H9 (cell line): ENCODE data around the gene CD84. TPM values are rescaled to one million over a fixed set of nuclear protein-coding genes. Genes with fewer than 3 reads are reported as not detected.

ENCODE experiments used
- DNase-seq: peaks from one replicate; pipeline ENCODE4 v3.0.0-alpha.2; 2017
- H2AFZ ChIP-seq: one replicate; pipeline ENCODE4 v1.6.1; 2013; ENCODE audit warnings: mild to moderate bottlenecking, low read length, control low read depth, moderate library complexity
- H2AK5ac ChIP-seq: 2 replicates; pipeline ENCODE4 v1.6.1; 2013; ENCODE audit warnings: low read length, control low read depth, mixed read lengths; ENCODE audit not compliant: insufficient read length
- H2BK120ac ChIP-seq: one replicate; pipeline ENCODE4 v1.6.1; 2013; ENCODE audit warnings: low read depth, mild to moderate bottlenecking, low read length, control low read depth, inconsistent platforms; ENCODE audit not compliant: poor library complexity, severe bottlenecking
- H2BK12ac ChIP-seq: 2 replicates; pipeline ENCODE4 v1.6.1; 2013; ENCODE audit warnings: low read length, control low read depth, mixed read lengths, low read depth; ENCODE audit not compliant: insufficient read length
- H2BK15ac ChIP-seq: 2 replicates; pipeline ENCODE4 v1.6.1; 2013; ENCODE audit warnings: low read depth, low read length, control low read depth
- H2BK20ac ChIP-seq: one replicate; pipeline ENCODE4 v1.6.1; 2013; ENCODE audit warnings: low read depth, mild to moderate bottlenecking, low read length, control low read depth, inconsistent platforms; ENCODE audit not compliant: poor library complexity, severe bottlenecking
- H2BK5ac ChIP-seq: 2 replicates; pipeline ENCODE4 v1.6.1; 2013; ENCODE audit warnings: low read length, control low read depth, mixed read lengths; ENCODE audit not compliant: insufficient read length
- H3K14ac ChIP-seq: 2 replicates; pipeline ENCODE4 v1.6.1; 2013; ENCODE audit warnings: low read length, control low read depth; ENCODE audit not compliant: insufficient read depth
- H3K18ac ChIP-seq: 2 replicates; pipeline ENCODE4 v1.6.1; 2013; ENCODE audit warnings: low read depth, mild to moderate bottlenecking, mixed read lengths, low read length, control low read depth; ENCODE audit not compliant: insufficient read length
- H3K23ac ChIP-seq: 2 replicates; pipeline ENCODE4 v1.6.1; 2013; ENCODE audit warnings: low read length, control low read depth, mixed read lengths, low read depth; ENCODE audit not compliant: insufficient read length
- H3K23me2 ChIP-seq: 2 replicates; pipeline ENCODE4 v1.6.1; 2013; ENCODE audit warnings: low read depth, mild to moderate bottlenecking, mixed read lengths, low read length, control low read depth; ENCODE audit not compliant: insufficient read length, poor library complexity, severe bottlenecking
- H3K27ac ChIP-seq: 2 replicates; pipeline ENCODE4 v1.5.1; 2013; ENCODE audit warnings: low read length, control low read depth, mixed read lengths, low read depth; ENCODE audit not compliant: insufficient read length
- H3K27me3 ChIP-seq: 2 replicates; pipeline ENCODE4 v1.6.1; 2013; ENCODE audit warnings: low read length, control low read depth, inconsistent platforms; ENCODE audit not compliant: insufficient read depth
- H3K4ac ChIP-seq: 2 replicates; pipeline ENCODE4 v1.6.1; 2013; ENCODE audit warnings: low read depth, mild to moderate bottlenecking, control low read depth, inconsistent platforms, low read length, moderate library complexity
- H3K4me1 ChIP-seq: 2 replicates; pipeline ENCODE4 v1.6.1; 2013; ENCODE audit warnings: low read length, control low read depth, inconsistent platforms; ENCODE audit not compliant: insufficient read depth
- H3K4me2 ChIP-seq: 2 replicates; pipeline ENCODE4 v1.6.1; 2013; ENCODE audit warnings: low read length, control low read depth, mixed read lengths; ENCODE audit not compliant: insufficient read length, insufficient read depth
- H3K56ac ChIP-seq: 2 replicates; pipeline ENCODE4 v1.6.1; 2013; ENCODE audit warnings: low read depth, mild to moderate bottlenecking, mixed read lengths, low read length, control low read depth; ENCODE audit not compliant: insufficient read length
- H3K79me1 ChIP-seq: 2 replicates; pipeline ENCODE4 v1.6.1; 2013; ENCODE audit warnings: low read depth, mild to moderate bottlenecking, moderate library complexity, low read length, control low read depth, inconsistent platforms; ENCODE audit not compliant: insufficient read depth, poor library complexity, severe bottlenecking
- H3K79me2 ChIP-seq: 2 replicates; pipeline ENCODE4 v1.6.1; 2013; ENCODE audit warnings: low read length, control low read depth, inconsistent platforms; ENCODE audit not compliant: insufficient read depth
- H3K9ac ChIP-seq: 2 replicates; pipeline ENCODE4 v1.6.1; 2013; ENCODE audit warnings: low read length, control low read depth, mixed read lengths; ENCODE audit not compliant: insufficient read length; ENCODE audit errors: extremely low read depth
- H3K9me3 ChIP-seq: one replicate; pipeline ENCODE4 v1.6.1; 2013; ENCODE audit warnings: low read depth, low read length, inconsistent platforms; ENCODE audit not compliant: control insufficient read depth
- H3T11ph ChIP-seq: one replicate; pipeline ENCODE4 v1.6.1; 2013; ENCODE audit warnings: mild to moderate bottlenecking, low read length, control low read depth, inconsistent platforms
- H4K20me1 ChIP-seq: one replicate; pipeline ENCODE4 v1.6.1; 2013; ENCODE audit not compliant: control insufficient read depth, insufficient read length, insufficient read depth
- H4K5ac ChIP-seq: 2 replicates; pipeline ENCODE4 v1.6.1; 2013; ENCODE audit warnings: low read depth, mild to moderate bottlenecking, mixed read lengths, low read length, control low read depth; ENCODE audit not compliant: insufficient read length
- H4K8ac ChIP-seq: replicated peaks from 2 replicates; pipeline ENCODE4 v1.6.1; 2013; ENCODE audit warnings: low read length, control low read depth, mixed read lengths, low read depth; ENCODE audit not compliant: insufficient read length
- H4K91ac ChIP-seq: 2 replicates; pipeline ENCODE4 v1.6.1; 2013; ENCODE audit warnings: low read depth, mild to moderate bottlenecking, moderate library complexity, mixed read lengths, low read length, control low read depth; ENCODE audit not compliant: insufficient read length
- H3K27ac Mint-ChIP-seq, 3 experiments: 2 replicates in 2 of 3; 3 replicates in 1 of 3; pipeline ENCODE4 v1.8.0; 2020 to 2021; ENCODE audit warnings: mixed read lengths in 3 of 3, mild to moderate bottlenecking in 1 of 3, moderate library complexity in 1 of 3
- H3K27me3 Mint-ChIP-seq: 2 replicates; pipeline ENCODE4 v1.8.0; 2021; ENCODE audit warnings: low read depth, mild to moderate bottlenecking, moderate library complexity, mixed read lengths
- H3K36me3 Mint-ChIP-seq, 3 experiments: 2 replicates in 2 of 3; 3 replicates in 1 of 3; pipeline ENCODE4 v1.8.0; 2020 to 2021; ENCODE audit warnings: low read depth in 3 of 3, mixed read lengths in 3 of 3; ENCODE audit not compliant: insufficient read depth in 1 of 3
- H3K4me1 Mint-ChIP-seq, 2 experiments: 2 replicates each; pipeline ENCODE4 v1.8.0; 2020; ENCODE audit warnings: mixed read lengths in 2 of 2
- H3K4me3 Mint-ChIP-seq, 2 experiments: 2 replicates in 1 of 2; 3 replicates in 1 of 2; pipeline ENCODE4 v1.8.0; 2020 to 2021; ENCODE audit warnings: mild to moderate bottlenecking in 2 of 2, mixed read lengths in 2 of 2, moderate library complexity in 1 of 2
- H3K9me3 Mint-ChIP-seq, 2 experiments: 2 replicates in 1 of 2; 3 replicates in 1 of 2; pipeline ENCODE4 v1.8.0; 2020; ENCODE audit warnings: mild to moderate bottlenecking in 2 of 2, mixed read lengths in 2 of 2, moderate library complexity in 1 of 2
- CTCF ChIP-seq: fragments of 200-600 bp; sonication (generic); conservative IDR thresholded peaks from 3 replicates; pipeline ENCODE4 v1.8.0; 2021; ENCODE audit warnings: antibody characterized with exemption, mild to moderate bottlenecking
- WGBS: extraction: QIAGEN DNeasy Blood & Tissue Kit; methylation state at CpG from one replicate; pipeline ENCODE4 v1.1.7; 2013; ENCODE audit warnings: missing lambda C conversion rate, low lambda C conversion rate, mixed read lengths; ENCODE audit not compliant: insufficient read length; ENCODE audit errors: extremely low coverage; 5-methylcytosine and 5-hydroxymethylcytosine counted together
- total RNA-seq: library from RNA; stranded (reverse); gene quantifications from 2 replicates; pipeline ENCODE4 v1.2.1, GENCODE V29; 2021

The CD84 gene
- total RNA-seq, 1 experiment from 2014 or later, result not detected

DNA sequence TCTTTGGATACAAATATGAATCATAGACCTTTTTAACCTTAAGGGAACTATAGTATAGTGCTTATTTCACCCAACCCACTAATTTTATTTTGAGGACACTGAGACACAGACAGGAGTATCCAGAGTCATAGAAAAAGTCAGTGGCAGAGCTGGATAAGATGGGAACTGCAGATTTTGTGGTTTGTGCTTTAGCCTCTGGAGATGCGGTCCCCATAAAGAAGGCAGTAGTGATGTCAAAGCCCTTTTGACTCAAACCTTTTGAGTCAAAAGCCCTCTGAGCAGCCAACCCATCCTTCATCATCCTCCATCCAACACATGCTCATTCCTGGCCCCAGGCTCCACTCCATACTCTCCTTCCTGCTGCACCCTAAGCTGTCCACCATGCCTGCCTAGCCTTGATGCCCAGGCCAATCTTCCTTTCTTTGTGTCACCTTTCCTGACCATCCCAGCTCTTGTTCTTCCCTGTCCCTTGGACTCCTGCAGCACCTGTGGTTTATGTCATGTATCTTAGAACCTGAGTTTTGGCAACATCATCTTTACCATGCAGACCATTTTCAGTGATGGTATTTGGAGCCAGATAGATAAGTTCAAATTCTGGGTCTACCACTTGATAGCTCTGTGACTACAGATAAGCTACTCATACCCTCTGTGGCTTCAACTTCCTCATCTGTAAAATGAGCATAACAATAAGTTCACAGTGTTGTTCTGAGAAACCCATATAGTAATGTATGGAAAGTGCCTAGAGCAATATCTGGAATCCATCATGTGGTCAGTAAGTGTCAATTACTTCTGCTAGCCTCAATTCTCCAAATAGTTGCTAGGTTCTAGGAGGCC is 47.4 kb upstream of the CD84 start:
- Histone ChIP-seq H3K79me1 (no peaks in the 10 kb centered on the region), H4K5ac (no peak overlapping the region), H3K9ac (no peak overlapping the region), H3K9me3 (no peaks in the 10 kb centered on the region), H4K91ac (no peak overlapping the region), H4K8ac (no peak overlapping the region), H3T11ph (no peak overlapping the region), H2BK5ac (no peak overlapping the region), H3K23me2 (no peaks in the 10 kb centered on the region), H2AFZ (no peak overlapping the region), H2BK12ac (no peak overlapping the region), H3K4me1 (no peaks in the 10 kb centered on the region), H2BK20ac (no peak overlapping the region), H3K14ac (no peak overlapping the region), H3K56ac (no peak overlapping the region), H3K18ac (no peak overlapping the region), H2BK120ac (no peak overlapping the region), H2BK15ac (no peak overlapping the region), H3K27me3 (no peaks in the 10 kb centered on the region), H2AK5ac (no peak overlapping the region), H3K23ac (no peak overlapping the region), H3K4ac (no peak overlapping the region), H3K4me2 (no peak overlapping the region), H3K27ac (no peak overlapping the region), H3K79me2 (no peaks in the 10 kb centered on the region), H4K20me1 (no peaks in the 10 kb centered on the region)
- H3K27ac Mint-ChIP-seq, result no peak overlapping the region
- H3K9me3 Mint-ChIP-seq, result no peaks in the 10 kb centered on the region; a peak in 1 of 5 replicates
- no peak for TF ChIP-seq CTCF
- no CpG with 5 or more reads among the region's 1 CpG for WGBS
- no peak overlapping the region for H3K4me3 Mint-ChIP-seq
- H3K27me3 Mint-ChIP-seq, result no peaks in the 10 kb centered on the region
- H3K4me1 Mint-ChIP-seq, result 0 out of 4 replicates have a peak, but pooled peaks cover 0 to 2% of the 10 kb centered on the region in 2 experiments
- no peak for DNase-seq
- H3K36me3 Mint-ChIP-seq, result no peaks in the 10 kb centered on the region
